HepG2 (cell line): ENCODE results near the gene LHPP. TPM values are rescaled to one million over a fixed set of nuclear protein-coding genes. Genes with fewer than 3 reads are reported as not detected.

Source experiments
- ATAD3A ChIP-seq: sonication (generic); formaldehyde crosslinking; IDR thresholded peaks from 2 replicates; pipeline ENCODE4 v1.4.0; 2020; ENCODE audit warnings: missing genetic modification reagents
- CCAR2 ChIP-seq: fragments of 200-400 bp; formaldehyde crosslinking; optimal IDR thresholded peaks from 2 replicates; pipeline ENCODE3; 2018; ENCODE audit warnings: low read depth, mild to moderate bottlenecking, low read length, moderate library complexity
- CCDC6 ChIP-seq: sonication (generic); formaldehyde crosslinking; IDR thresholded peaks from 2 replicates; pipeline ENCODE4 v1.8.1; 2022; ENCODE audit warnings: mild to moderate bottlenecking, missing genetic modification reagents, moderate library complexity
- CREM ChIP-seq, 2 experiments: sonication (generic) in 1 of 2; formaldehyde crosslinking in 1 of 2; IDR thresholded peaks; 2 replicates each; pipeline versions ENCODE4 v1.4.0 to v1.6.1; 2016 to 2020; ENCODE audit warnings: antibody characterized with exemption in 1 of 2, mild to moderate bottlenecking in 1 of 2, missing genetic modification reagents in 1 of 2
- FOSL2 ChIP-seq: sonication (generic); formaldehyde crosslinking; IDR thresholded peaks from 2 replicates; pipeline ENCODE4 v1.4.0; 2020; ENCODE audit warnings: missing genetic modification reagents
- HMG20B ChIP-seq: conservative IDR thresholded peaks from 2 replicates; pipeline ENCODE4 v1.6.1; 2016; ENCODE audit warnings: missing genetic modification reagents, missing compliant biosample characterization
- HOXA3 ChIP-seq: sonication (generic); formaldehyde crosslinking; IDR thresholded peaks from 2 replicates; pipeline ENCODE4 v1.5.0; 2020; ENCODE audit warnings: missing genetic modification reagents
- MTA3 ChIP-seq: sonication (generic); formaldehyde crosslinking; IDR thresholded peaks from 2 replicates; pipeline ENCODE4 v1.4.0; 2020; ENCODE audit warnings: missing genetic modification reagents
- PAX8 ChIP-seq: sonication (generic); formaldehyde crosslinking; IDR thresholded peaks from 2 replicates; pipeline ENCODE4 v1.8.0; 2022; ENCODE audit warnings: mild to moderate bottlenecking, missing genetic modification reagents, borderline replicate concordance
- RAD51 ChIP-seq: fragments of 450-650 bp; IDR thresholded peaks from 2 replicates; pipeline ENCODE4 v1.6.1; 2016; ENCODE audit warnings: borderline replicate concordance
- SALL1 ChIP-seq: sonication (generic); formaldehyde crosslinking; IDR thresholded peaks from 2 replicates; pipeline ENCODE4 v1.8.0; 2022; ENCODE audit warnings: mild to moderate bottlenecking, missing genetic modification reagents
- XRCC5 ChIP-seq: fragments of 200-400 bp; formaldehyde crosslinking; optimal IDR thresholded peaks from 2 replicates; pipeline ENCODE3; 2017; ENCODE audit warnings: mild to moderate bottlenecking, low read length
- ZBTB7A ChIP-seq: sonication (generic); formaldehyde crosslinking; IDR thresholded peaks from 2 replicates; pipeline ENCODE4 v1.8.0; 2022; ENCODE audit warnings: mild to moderate bottlenecking, missing genetic modification reagents
- ZBTB7B ChIP-seq: sonication (generic); formaldehyde crosslinking; IDR thresholded peaks from 2 replicates; pipeline ENCODE4 v1.4.0; 2020; ENCODE audit warnings: missing genetic modification reagents
- ZFX ChIP-seq: sonication (generic); formaldehyde crosslinking; IDR thresholded peaks from 2 replicates; pipeline ENCODE4 v1.4.0; 2020; ENCODE audit warnings: mild to moderate bottlenecking, low read depth, missing genetic modification reagents, moderate library complexity
- ZFY ChIP-seq: sonication (generic); formaldehyde crosslinking; IDR thresholded peaks from 2 replicates; pipeline ENCODE4 v1.4.0; 2020; ENCODE audit warnings: missing genetic modification reagents
- ZNF10 ChIP-seq: sonication (generic); formaldehyde crosslinking; IDR thresholded peaks from 2 replicates; pipeline ENCODE4 v1.4.0; 2020; ENCODE audit warnings: mild to moderate bottlenecking, low read depth, missing genetic modification reagents, borderline replicate concordance
- ZNF263 ChIP-seq: sonication (generic); formaldehyde crosslinking; IDR thresholded peaks from 2 replicates; pipeline ENCODE4 v1.4.0; 2020; ENCODE audit warnings: missing genetic modification reagents
- ZNF292 ChIP-seq: sonication (generic); formaldehyde crosslinking; IDR thresholded peaks from 2 replicates; pipeline ENCODE4 v1.8.1; 2022; ENCODE audit warnings: mild to moderate bottlenecking, low read depth, missing genetic modification reagents, borderline replicate concordance
- ZNF7 ChIP-seq: IDR thresholded peaks from 2 replicates; pipeline ENCODE4 v1.6.1; 2016; ENCODE audit warnings: missing biosample characterization, missing genetic modification reagents
- ZNF782 ChIP-seq: sonication (generic); formaldehyde crosslinking; IDR thresholded peaks from 2 replicates; pipeline ENCODE4 v1.4.0; 2020; ENCODE audit warnings: missing genetic modification reagents, mild to moderate bottlenecking, borderline replicate concordance
- polyA plus RNA-seq, 8 experiments: library from polyadenylated mRNA; depleted of rRNA in 3 of 8; stranded (reverse) in 7 of 8; unstranded in 1 of 8; fragments of >200 nt; fragmentation: Illumina TruSeq in 4 of 8; extraction: Trizol in 4 of 8; gene quantifications; 2 replicates each; pipeline versions ENCODE4 v1.2.1 to v1.2.3, GENCODE V29; 2011 to 2016; ENCODE audit warnings: low read depth in 4 of 8, missing spikeins in 1 of 8, mixed read lengths in 1 of 8; ENCODE audit not compliant: insufficient read depth in 1 of 8
- total RNA-seq, 5 experiments: library from RNA; depleted of rRNA; stranded (reverse); fragments of >200 nt; fragmentation: Illumina TruSeq; extraction: Trizol; gene quantifications; 2 replicates each; pipeline ENCODE4 v1.2.3, GENCODE V29; 2016; ENCODE audit warnings: low read depth in 1 of 5
- TF ChIP-seq, protein P1 (sequence below): sonication (generic); IDR thresholded peaks from 2 replicates; pipeline ENCODE4 v1.6.1; 2016; ENCODE audit warnings: low read depth, borderline replicate concordance
- TF ChIP-seq, protein P2 (sequence below): sonication (generic); formaldehyde crosslinking; IDR thresholded peaks from 2 replicates; pipeline ENCODE4 v1.5.0; 2020; ENCODE audit warnings: missing genetic modification reagents
- TF ChIP-seq, protein P3 (sequence below): sonication (generic); formaldehyde crosslinking; IDR thresholded peaks from 2 replicates; pipeline ENCODE4 v1.4.0; 2020; ENCODE audit warnings: missing genetic modification reagents

LHPP gene
- total and polyA plus RNA-seq, 2 of the 13 experiments (the other 11 are each of a cell fraction or from before 2014, with no cell fraction given): 5.2 to 13.1 TPM

DNA sequence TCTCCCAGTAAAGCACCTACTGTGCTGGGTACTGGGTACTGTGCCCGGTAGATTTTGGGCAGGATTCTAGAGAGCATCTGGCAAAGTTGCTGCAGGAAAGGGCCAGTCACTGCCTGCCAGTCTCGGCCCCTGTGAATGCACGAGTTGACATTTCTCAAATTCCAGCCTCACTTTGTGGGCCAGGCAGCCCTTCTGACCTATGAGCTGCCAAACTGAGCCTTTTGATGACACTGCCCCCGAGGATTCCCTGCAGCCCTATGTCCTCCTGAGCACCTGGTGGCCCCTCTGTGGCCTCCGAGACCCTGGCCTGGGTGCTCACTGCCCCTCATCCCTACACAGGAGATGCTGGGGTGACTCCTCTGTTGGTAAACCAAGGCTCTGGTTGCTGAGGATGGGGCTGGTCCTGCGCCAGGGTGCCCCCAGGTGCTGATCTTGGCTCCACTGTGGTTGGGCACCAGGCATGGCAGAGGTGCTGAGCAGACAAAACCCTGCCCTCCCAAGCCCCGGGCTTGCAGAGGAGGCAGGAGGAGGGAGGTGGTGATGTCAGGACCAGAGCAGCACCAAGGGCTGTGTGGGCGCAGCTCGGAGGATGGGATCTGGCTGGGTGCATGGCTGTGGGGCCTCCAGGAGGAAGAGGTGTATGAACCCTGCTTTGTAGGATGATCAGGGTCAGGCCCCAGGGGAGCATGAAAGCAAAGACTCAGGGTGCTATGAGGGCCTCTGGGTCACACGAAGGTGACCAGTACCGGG, 16.2 kb downstream of the LHPP start (continued):
- peak; percentile 32 for TF ChIP-seq XRCC5
- TF ChIP-seq HOXA3 (CRISPR knock-in tag): peak; percentile 46; the same call in 1 of the 2 replicates
- peak; percentile 38; the same call in 1 of the 2 replicates for TF ChIP-seq ZBTB7B (CRISPR knock-in tag)
- no peak for TF ChIP-seq ZBTB7A (CRISPR knock-in tag)
- TF ChIP-seq ZNF263 (CRISPR knock-in tag): peak; percentile 90
- TF ChIP-seq ATAD3A (CRISPR knock-in tag): no peak
- TF ChIP-seq CCDC6 (CRISPR knock-in tag): no peak
- 0 out of 2 replicates have a peak, but pooled peaks have one; percentile 22 for TF ChIP-seq ZFY (CRISPR knock-in tag)
- TF ChIP-seq ZNF7 (CRISPR knock-in tag): no peak
- TF ChIP-seq SALL1 (CRISPR knock-in tag): peak; percentile 24; the same call in 1 of the 2 replicates
- TF ChIP-seq, protein P1, sequence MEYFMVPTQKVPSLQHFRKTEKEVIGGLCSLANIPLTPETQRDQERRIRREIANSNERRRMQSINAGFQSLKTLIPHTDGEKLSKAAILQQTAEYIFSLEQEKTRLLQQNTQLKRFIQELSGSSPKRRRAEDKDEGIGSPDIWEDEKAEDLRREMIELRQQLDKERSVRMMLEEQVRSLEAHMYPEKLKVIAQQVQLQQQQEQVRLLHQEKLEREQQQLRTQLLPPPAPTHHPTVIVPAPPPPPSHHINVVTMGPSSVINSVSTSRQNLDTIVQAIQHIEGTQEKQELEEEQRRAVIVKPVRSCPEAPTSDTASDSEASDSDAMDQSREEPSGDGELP: peak; percentile 20; the same call in 1 of the 2 replicates
- TF ChIP-seq, protein P2, sequence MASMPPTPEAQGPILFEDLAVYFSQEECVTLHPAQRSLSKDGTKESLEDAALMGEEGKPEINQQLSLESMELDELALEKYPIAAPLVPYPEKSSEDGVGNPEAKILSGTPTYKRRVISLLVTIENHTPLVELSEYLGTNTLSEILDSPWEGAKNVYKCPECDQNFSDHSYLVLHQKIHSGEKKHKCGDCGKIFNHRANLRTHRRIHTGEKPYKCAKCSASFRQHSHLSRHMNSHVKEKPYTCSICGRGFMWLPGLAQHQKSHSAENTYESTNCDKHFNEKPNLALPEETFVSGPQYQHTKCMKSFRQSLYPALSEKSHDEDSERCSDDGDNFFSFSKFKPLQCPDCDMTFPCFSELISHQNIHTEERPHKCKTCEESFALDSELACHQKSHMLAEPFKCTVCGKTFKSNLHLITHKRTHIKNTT (CRISPR knock-in tag): no peak
- TF ChIP-seq CCAR2: no peak
- no peak for TF ChIP-seq MTA3 (CRISPR knock-in tag)
- TF ChIP-seq ZNF292 (CRISPR knock-in tag): peak; percentile 62; the same call in 1 of the 2 replicates
- TF ChIP-seq, protein P3, sequence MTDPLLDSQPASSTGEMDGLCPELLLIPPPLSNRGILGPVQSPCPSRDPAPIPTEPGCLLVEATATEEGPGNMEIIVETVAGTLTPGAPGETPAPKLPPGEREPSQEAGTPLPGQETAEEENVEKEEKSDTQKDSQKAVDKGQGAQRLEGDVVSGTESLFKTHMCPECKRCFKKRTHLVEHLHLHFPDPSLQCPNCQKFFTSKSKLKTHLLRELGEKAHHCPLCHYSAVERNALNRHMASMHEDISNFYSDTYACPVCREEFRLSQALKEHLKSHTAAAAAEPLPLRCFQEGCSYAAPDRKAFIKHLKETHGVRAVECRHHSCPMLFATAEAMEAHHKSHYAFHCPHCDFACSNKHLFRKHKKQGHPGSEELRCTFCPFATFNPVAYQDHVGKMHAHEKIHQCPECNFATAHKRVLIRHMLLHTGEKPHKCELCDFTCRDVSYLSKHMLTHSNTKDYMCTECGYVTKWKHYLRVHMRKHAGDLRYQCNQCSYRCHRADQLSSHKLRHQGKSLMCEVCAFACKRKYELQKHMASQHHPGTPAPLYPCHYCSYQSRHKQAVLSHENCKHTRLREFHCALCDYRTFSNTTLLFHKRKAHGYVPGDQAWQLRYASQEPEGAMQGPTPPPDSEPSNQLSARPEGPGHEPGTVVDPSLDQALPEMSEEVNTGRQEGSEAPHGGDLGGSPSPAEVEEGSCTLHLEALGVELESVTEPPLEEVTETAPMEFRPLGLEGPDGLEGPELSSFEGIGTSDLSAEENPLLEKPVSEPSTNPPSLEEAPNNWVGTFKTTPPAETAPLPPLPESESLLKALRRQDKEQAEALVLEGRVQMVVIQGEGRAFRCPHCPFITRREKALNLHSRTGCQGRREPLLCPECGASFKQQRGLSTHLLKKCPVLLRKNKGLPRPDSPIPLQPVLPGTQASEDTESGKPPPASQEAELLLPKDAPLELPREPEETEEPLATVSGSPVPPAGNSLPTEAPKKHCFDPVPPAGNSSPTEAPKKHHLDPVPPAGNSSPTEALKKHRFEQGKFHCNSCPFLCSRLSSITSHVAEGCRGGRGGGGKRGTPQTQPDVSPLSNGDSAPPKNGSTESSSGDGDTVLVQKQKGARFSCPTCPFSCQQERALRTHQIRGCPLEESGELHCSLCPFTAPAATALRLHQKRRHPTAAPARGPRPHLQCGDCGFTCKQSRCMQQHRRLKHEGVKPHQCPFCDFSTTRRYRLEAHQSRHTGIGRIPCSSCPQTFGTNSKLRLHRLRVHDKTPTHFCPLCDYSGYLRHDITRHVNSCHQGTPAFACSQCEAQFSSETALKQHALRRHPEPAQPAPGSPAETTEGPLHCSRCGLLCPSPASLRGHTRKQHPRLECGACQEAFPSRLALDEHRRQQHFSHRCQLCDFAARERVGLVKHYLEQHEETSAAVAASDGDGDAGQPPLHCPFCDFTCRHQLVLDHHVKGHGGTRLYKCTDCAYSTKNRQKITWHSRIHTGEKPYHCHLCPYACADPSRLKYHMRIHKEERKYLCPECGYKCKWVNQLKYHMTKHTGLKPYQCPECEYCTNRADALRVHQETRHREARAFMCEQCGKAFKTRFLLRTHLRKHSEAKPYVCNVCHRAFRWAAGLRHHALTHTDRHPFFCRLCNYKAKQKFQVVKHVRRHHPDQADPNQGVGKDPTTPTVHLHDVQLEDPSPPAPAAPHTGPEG: no peak
- no peak for TF ChIP-seq ZFX (CRISPR knock-in tag)
- no peak for TF ChIP-seq ZNF10
- 0 out of 2 replicates have a peak, but pooled peaks have one; percentile 17 for TF ChIP-seq CREM (IDR thresholded peaks at IDR 0.05)
- TF ChIP-seq CREM (CRISPR knock-in tag; IDR thresholded peaks at IDR 0.05): no peak
- no peak for TF ChIP-seq ZNF782 (CRISPR knock-in tag)
- no peak for TF ChIP-seq RAD51
- TF ChIP-seq FOSL2 (CRISPR knock-in tag): peak; percentile 16; the same call in 1 of the 2 replicates
- no peak for TF ChIP-seq HMG20B (CRISPR knock-in tag)
- no peak for TF ChIP-seq PAX8 (CRISPR knock-in tag)
